OCI-LY1 (cell line): ENCODE results near the gene IRAK1.

Experiments
- H2AFZ ChIP-seq: fragments of 200-600 bp; sonication (generic), shearing (Covaris generic); 2 replicates; pipeline ENCODE4 v1.6.0; 2014; ENCODE audit warnings: antibody characterized with exemption, mild to moderate bottlenecking, low read length
- H3F3A ChIP-seq: fragments of 200-600 bp; sonication (generic), shearing (Covaris generic); 2 replicates; pipeline ENCODE4 v1.6.0; 2014; ENCODE audit warnings: mild to moderate bottlenecking, antibody characterized with exemption, low read length, moderate library complexity; ENCODE audit not compliant: insufficient read depth
- H3K27ac ChIP-seq: fragments of 200-600 bp; sonication (generic); 2 replicates; pipeline ENCODE4 v1.5.1; 2014; ENCODE audit warnings: low read length, mixed run types, mild to moderate bottlenecking, low read depth; ENCODE audit not compliant: poor library complexity, severe bottlenecking
- H3K27me3 ChIP-seq: fragments of 200-600 bp; sonication (generic); 2 replicates; pipeline ENCODE4 v1.6.0; 2014; ENCODE audit warnings: antibody characterized with exemption, mild to moderate bottlenecking, low read length, moderate library complexity; ENCODE audit not compliant: insufficient read depth
- H3K36me3 ChIP-seq: fragments of 200-600 bp; sonication (generic); 2 replicates; pipeline ENCODE4 v1.6.1; 2014; ENCODE audit warnings: mild to moderate bottlenecking, antibody characterized with exemption, low read length, moderate library complexity, mixed read lengths; ENCODE audit not compliant: insufficient read depth
- H3K4me1 ChIP-seq: fragments of 200-600 bp; sonication (generic); 2 replicates; pipeline ENCODE4 v1.5.1; 2014; ENCODE audit warnings: mild to moderate bottlenecking, low read length, moderate library complexity; ENCODE audit not compliant: insufficient read depth, severe bottlenecking
- H3K4me2 ChIP-seq: fragments of 200-600 bp; sonication (generic), shearing (Covaris generic); 2 replicates; pipeline ENCODE4 v1.6.1; 2014; ENCODE audit warnings: low read length
- H3K4me3 ChIP-seq: fragments of 200-600 bp; sonication (generic); 2 replicates; pipeline ENCODE4 v1.5.1; 2014; ENCODE audit warnings: low read length, low read depth, mild to moderate bottlenecking, mixed read lengths; ENCODE audit not compliant: poor library complexity, severe bottlenecking
- H3K79me2 ChIP-seq: fragments of 200-600 bp; shearing (Covaris generic); 2 replicates; pipeline ENCODE4 v1.6.1; 2016; ENCODE audit warnings: mixed run types, low read length, mixed read lengths; ENCODE audit not compliant: insufficient read depth
- H3K9ac ChIP-seq: fragments of 200-600 bp; sonication (generic), shearing (Covaris generic); 2 replicates; pipeline ENCODE4 v1.6.1; 2014; ENCODE audit warnings: mild to moderate bottlenecking, low read length, mixed read lengths
- H3K9me2 ChIP-seq: fragments of 200-600 bp; sonication (generic), shearing (Covaris generic); 2 replicates; pipeline ENCODE4 v1.6.1; 2014; ENCODE audit warnings: low read depth, mild to moderate bottlenecking, low read length, mixed read lengths
- H3K9me3 ChIP-seq: fragments of 200-600 bp; shearing (Covaris generic); 2 replicates; pipeline ENCODE4 v1.6.1; 2014; ENCODE audit warnings: low read length, mixed read lengths
- H4K20me1 ChIP-seq: fragments of 200-600 bp; sonication (generic), shearing (Covaris generic); 2 replicates; pipeline ENCODE4 v1.6.0; 2016; ENCODE audit warnings: mild to moderate bottlenecking, low read length; ENCODE audit not compliant: insufficient read depth
- CTCF ChIP-seq: fragments of 200-600 bp; sonication (generic), shearing (Covaris generic); IDR thresholded peaks from 2 replicates; pipeline ENCODE4 v1.5.1; 2017; ENCODE audit warnings: mild to moderate bottlenecking, antibody characterized with exemption, low read length, moderate library complexity, mixed read lengths
- EZH2 ChIP-seq: fragments of 200-600 bp; sonication (generic), shearing (Covaris generic); IDR thresholded peaks from 2 replicates; pipeline ENCODE4 v1.8.0; 2017; ENCODE audit warnings: borderline replicate concordance, mixed run types, mild to moderate bottlenecking, antibody characterized with exemption, low read length, moderate library complexity, mixed read lengths

The IRAK1 gene

GRCh38 chrX:154046031-154046781 lies 26.5 kb upstream of the IRAK1 start:
- H3K4me3 ChIP-seq: no peak overlapping the region
- no peak overlapping the region for H3K9ac ChIP-seq
- no peak for TF ChIP-seq CTCF
- TF ChIP-seq EZH2: no peak
- H3F3A ChIP-seq: no peaks in the 10 kb centered on the region
- no peaks in the 10 kb centered on the region for H3K9me3 ChIP-seq
- peaks cover 46% of the 10 kb centered on the region for H3K4me1 ChIP-seq
- no peaks in the 10 kb centered on the region for H3K79me2 ChIP-seq
- no peaks in the 10 kb centered on the region for H3K9me2 ChIP-seq
- no peak overlapping the region for H3K27ac ChIP-seq
- H4K20me1 ChIP-seq: no peaks in the 10 kb centered on the region
- peaks cover 23% of the 10 kb centered on the region for H3K36me3 ChIP-seq
- no peak overlapping the region for H2AFZ ChIP-seq
- no peak overlapping the region for H3K4me2 ChIP-seq
- no peaks in the 10 kb centered on the region for H3K27me3 ChIP-seq

GRCh38 chrX:154044091-154044490 lies 24.4 kb upstream of the IRAK1 start:
- Histone ChIP-seq H3K4me2 (no peak overlapping the region), H2AFZ (no peak overlapping the region), H3K9me3 (no peaks in the 10 kb centered on the region), H3K27ac (no peak overlapping the region), H3K4me3 (no peak overlapping the region), H3K4me1 (peaks cover 35% of the 10 kb centered on the region), H3F3A (no peaks in the 10 kb centered on the region), H3K79me2 (no peaks in the 10 kb centered on the region), H3K9me2 (no peaks in the 10 kb centered on the region), H3K36me3 (peaks cover 30% of the 10 kb centered on the region), H4K20me1 (no peaks in the 10 kb centered on the region), H3K9ac (no peak overlapping the region), H3K27me3 (no peaks in the 10 kb centered on the region)
- TF ChIP-seq CTCF (no peak), EZH2 (no peak)

- Histone ChIP-seq H3K79me2 (no peaks in the 10 kb centered on the region), H3K9me2 (no peaks in the 10 kb centered on the region), H3F3A (no peaks in the 10 kb centered on the region), H4K20me1 (no peaks in the 10 kb centered on the region), H3K9ac (no peak overlapping the region), H3K4me3 (no peak overlapping the region), H3K4me1 (peaks cover 34% of the 10 kb centered on the region), H3K27ac (no peak overlapping the region), H2AFZ (no peak overlapping the region), H3K4me2 (no peak overlapping the region), H3K9me3 (no peaks in the 10 kb centered on the region), H3K36me3 (peaks cover 26% of the 10 kb centered on the region), H3K27me3 (no peaks in the 10 kb centered on the region)
- no peak for TF ChIP-seq EZH2
- TF ChIP-seq CTCF: no peak
These were observed 23.5 kb upstream of the IRAK1 start for GRCh38 chrX:154043003-154043763.
